Dedifferentiated amniotic fluid mesenchymal stem cell (primary cell): Measurements from ENCODE around the gene KMT2C.

Experiments used
- DNase-seq: peaks from one replicate; pipeline ENCODE4 v3.0.0-alpha.2; 2016; ENCODE audit errors: extremely low spot score

Gene KMT2C

GRCh38 chr7:152105205-152105604 lies 330.6 kb downstream of the KMT2C start:
- no peak for DNase-seq

- DNase-seq: no peak
Observed at GRCh38 chr7:152103691-152104090, 332.1 kb downstream of the KMT2C start.

GRCh38 chr7:152103066-152103465 lies 332.7 kb downstream of the KMT2C start:
- DNase-seq: no peak

GRCh38 chr7:152097330-152097729 lies 338.5 kb downstream of the KMT2C start:
- DNase-seq: no peak

GRCh38 chr7:152095771-152096170 lies 340.0 kb downstream of the KMT2C start:
- DNase-seq: no peak

- no peak for DNase-seq
Observed at GRCh38 chr7:152093717-152094116, 342.1 kb downstream of the KMT2C start.

GRCh38 chr7:152090747-152091146 lies 345.1 kb downstream of the KMT2C start:
- no peak for DNase-seq

GRCh38 chr7:152089183-152089582 lies 346.6 kb downstream of the KMT2C start:
- no peak for DNase-seq

GRCh38 chr7:152086513-152086912 lies 349.3 kb downstream of the KMT2C start:
- DNase-seq: no peak

- no peak for DNase-seq
Observed at GRCh38 chr7:152085131-152085530, 350.7 kb downstream of the KMT2C start.
